DND-41 (cell line): ENCODE data around the gene SCT.

Experiments used
- EZH2 ChIP-seq: IDR thresholded peaks from 3 replicates; pipeline ENCODE4 v1.6.1; 2012; ENCODE audit warnings: borderline replicate concordance, low read depth, mild to moderate bottlenecking, moderate library complexity, low read length, inconsistent platforms; ENCODE audit not compliant: severe bottlenecking
- TF ChIP-seq, protein P1 (sequence below): IDR thresholded peaks from 2 replicates; pipeline ENCODE4 v1.5.1; 2012; ENCODE audit warnings: borderline replicate concordance, low read length, moderate library complexity, mild to moderate bottlenecking; ENCODE audit not compliant: poor library complexity, severe bottlenecking; ENCODE audit errors: extremely low read depth

GRCh38 chr11:626475-627307 lies at the start of gene SCT:
- TF ChIP-seq, protein P1, sequence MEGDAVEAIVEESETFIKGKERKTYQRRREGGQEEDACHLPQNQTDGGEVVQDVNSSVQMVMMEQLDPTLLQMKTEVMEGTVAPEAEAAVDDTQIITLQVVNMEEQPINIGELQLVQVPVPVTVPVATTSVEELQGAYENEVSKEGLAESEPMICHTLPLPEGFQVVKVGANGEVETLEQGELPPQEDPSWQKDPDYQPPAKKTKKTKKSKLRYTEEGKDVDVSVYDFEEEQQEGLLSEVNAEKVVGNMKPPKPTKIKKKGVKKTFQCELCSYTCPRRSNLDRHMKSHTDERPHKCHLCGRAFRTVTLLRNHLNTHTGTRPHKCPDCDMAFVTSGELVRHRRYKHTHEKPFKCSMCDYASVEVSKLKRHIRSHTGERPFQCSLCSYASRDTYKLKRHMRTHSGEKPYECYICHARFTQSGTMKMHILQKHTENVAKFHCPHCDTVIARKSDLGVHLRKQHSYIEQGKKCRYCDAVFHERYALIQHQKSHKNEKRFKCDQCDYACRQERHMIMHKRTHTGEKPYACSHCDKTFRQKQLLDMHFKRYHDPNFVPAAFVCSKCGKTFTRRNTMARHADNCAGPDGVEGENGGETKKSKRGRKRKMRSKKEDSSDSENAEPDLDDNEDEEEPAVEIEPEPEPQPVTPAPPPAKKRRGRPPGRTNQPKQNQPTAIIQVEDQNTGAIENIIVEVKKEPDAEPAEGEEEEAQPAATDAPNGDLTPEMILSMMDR = no peak
- TF ChIP-seq EZH2 = no peak
